Caco-2 (cell line): ENCODE data around the gene ENPP1. TPM values are rescaled to one million over a fixed set of nuclear protein-coding genes. Genes with fewer than 3 reads are reported as not detected.

Experiments
- BruUV-seq: library from RNA; stranded (reverse); fragments of 400-500 nt; replicated peaks from 2 replicates; lab custom pipeline; 2021; lab: Mats Ljungman, UMichigan
- CTCF ChIA-PET: fragments of 300-600 bp; sonication (Branson Sonifier 250); formaldehyde crosslinking; loops from one replicate; lab custom pipeline; 2022; ENCODE audit warnings: antibody characterized with exemption; lab: Charles Lee
- POLR2A ChIA-PET: fragments of 300-600 bp; sonication (Branson Sonifier 250); formaldehyde crosslinking; loops from one replicate; lab custom pipeline; 2022; ENCODE audit warnings: antibody characterized with exemption; lab: Charles Lee
- DNase-seq, 2 experiments: peaks; one replicate each; pipeline versions ENCODE4 v3.0.0 to v3.0.0-alpha.2; 2020 to 2022
- H3K27me3 ChIP-seq: replicated peaks from 2 replicates; pipeline ENCODE4 v1.6.0; 2011; ENCODE audit warnings: low read length; ENCODE audit not compliant: control insufficient read depth, insufficient read depth
- H3K36me3 ChIP-seq: 2 replicates; pipeline ENCODE4 v1.5.1; 2011; ENCODE audit warnings: low read length; ENCODE audit not compliant: control insufficient read depth, insufficient read depth
- H3K4me1 ChIP-seq: fragments of 250-450 bp; sonication (Bioruptor Pico); 2 replicates; pipeline ENCODE4 v1.5.1; 2020; ENCODE audit warnings: mild to moderate bottlenecking
- H3K4me3 ChIP-seq: 2 replicates; pipeline ENCODE4 v1.5.1; 2011; ENCODE audit warnings: low read depth, mild to moderate bottlenecking, control low read depth, low read length
- H3K9me3 ChIP-seq: fragments of 250-450 bp; sonication (Bioruptor Pico); 2 replicates; pipeline ENCODE4 v1.5.1; 2020; ENCODE audit warnings: mild to moderate bottlenecking, moderate library complexity
- H3K27ac Mint-ChIP-seq: one replicate; pipeline ENCODE4 v1.8.0; 2022; ENCODE audit warnings: mixed read lengths; ENCODE audit not compliant: unreplicated experiment
- H3K27me3 Mint-ChIP-seq: one replicate; pipeline ENCODE4 v1.8.0; 2022; ENCODE audit warnings: mixed read lengths; ENCODE audit not compliant: insufficient read depth, unreplicated experiment
- H3K36me3 Mint-ChIP-seq: one replicate; pipeline ENCODE4 v1.8.0; 2022; ENCODE audit warnings: mild to moderate bottlenecking, mixed read lengths; ENCODE audit not compliant: insufficient read depth, unreplicated experiment
- H3K4me1 Mint-ChIP-seq: one replicate; pipeline ENCODE4 v1.8.0; 2022; ENCODE audit warnings: low read depth, mixed read lengths; ENCODE audit not compliant: unreplicated experiment
- H3K4me3 Mint-ChIP-seq: one replicate; pipeline ENCODE4 v1.8.0; 2022; ENCODE audit warnings: mild to moderate bottlenecking, moderate library complexity, mixed read lengths; ENCODE audit not compliant: unreplicated experiment
- H3K9me3 Mint-ChIP-seq: one replicate; pipeline ENCODE4 v1.8.0; 2022; ENCODE audit warnings: mixed read lengths; ENCODE audit not compliant: unreplicated experiment
- CTCF ChIP-seq, 2 experiments: fragments of 200-600 bp in 1 of 2; IDR thresholded peaks; 1 replicate in 1 of 2; 2 replicates in 1 of 2; pipeline versions ENCODE4 v1.5.1 to v1.8.0; 2011 to 2022; ENCODE audit warnings: antibody characterized with exemption in 1 of 2, control low read depth in 1 of 2, inconsistent platforms in 1 of 2, low read depth in 1 of 2, low read length in 1 of 2, mild to moderate bottlenecking in 1 of 2, moderate library complexity in 1 of 2; ENCODE audit not compliant: insufficient read depth in 1 of 2, severe bottlenecking in 1 of 2, unreplicated experiment in 1 of 2
- intact Hi-C: fragments of 100-400 bp; cut with micrococcal nuclease; formaldehyde crosslinking; loops from one replicate; pipeline ENCODE4 v1.10.0; 2022; ENCODE audit not compliant: unreplicated experiment
- total RNA-seq: library from RNA; stranded (reverse); gene quantifications from 2 replicates; pipeline ENCODE4 v1.2.3, GENCODE V29; 2022

ENPP1 gene
- total RNA-seq, 1 experiment from 2014 or later: 4.8 TPM

GRCh38 chr6:131828951-131829350, 21.1 kb downstream of the ENPP1 start:
- Histone ChIP-seq H3K9me3 (no peaks in the 10 kb centered on the region), H3K36me3 (no peaks in the 10 kb centered on the region), H3K4me3 (no peak overlapping the region), H3K27me3 (no peaks in the 10 kb centered on the region), H3K4me1 (no peaks in the 10 kb centered on the region)
- H3K27me3 Mint-ChIP-seq: no peaks in the 10 kb centered on the region
- H3K4me1 Mint-ChIP-seq: no peaks in the 10 kb centered on the region
- POLR2A ChIA-PET: no interaction called here
- no peak overlapping the region for H3K4me3 Mint-ChIP-seq
- no peaks in the 10 kb centered on the region for H3K9me3 Mint-ChIP-seq
- no peak for TF ChIP-seq CTCF (IDR thresholded peaks at IDR 0.05; ENCODE audit: insufficient read depth in 1 of 2, low read depth in 1 of 2, low read length in 1 of 2, severe bottlenecking in 1 of 2, unreplicated experiment in 1 of 2)
- DNase-seq: no peak
- no peak overlapping the region for H3K27ac Mint-ChIP-seq
- no TSS peak for BruUV-seq
- intact Hi-C loops: no loop called here
- no peaks in the 10 kb centered on the region for H3K36me3 Mint-ChIP-seq
- CTCF ChIA-PET: interaction anchor here (0.6 kb wide), 1 partner anchor 121 kb away, joined by 3 read pairs; no protein-coding TSS in a partner anchor

GRCh38 chr6:131831392-131831791, 23.6 kb downstream of the ENPP1 start:
- POLR2A ChIA-PET: no interaction called here
- Histone ChIP-seq H3K9me3 (no peaks in the 10 kb centered on the region), H3K4me1 (no peaks in the 10 kb centered on the region), H3K36me3 (no peaks in the 10 kb centered on the region), H3K4me3 (no peak overlapping the region), H3K27me3 (no peaks in the 10 kb centered on the region)
- no TSS peak for BruUV-seq
- no peaks in the 10 kb centered on the region for H3K27me3 Mint-ChIP-seq
- intact Hi-C loops: no loop called here
- H3K36me3 Mint-ChIP-seq: no peaks in the 10 kb centered on the region
- H3K9me3 Mint-ChIP-seq: no peaks in the 10 kb centered on the region
- no peak for TF ChIP-seq CTCF (IDR thresholded peaks at IDR 0.05; ENCODE audit: insufficient read depth in 1 of 2, low read depth in 1 of 2, low read length in 1 of 2, severe bottlenecking in 1 of 2, unreplicated experiment in 1 of 2)
- no peaks in the 10 kb centered on the region for H3K4me1 Mint-ChIP-seq
- no peak overlapping the region for H3K27ac Mint-ChIP-seq
- CTCF ChIA-PET: no interaction called here
- DNase-seq: no peak
- H3K4me3 Mint-ChIP-seq: no peak overlapping the region

- Mint-ChIP-seq H3K36me3 (no peaks in the 10 kb centered on the region), H3K27me3 (no peaks in the 10 kb centered on the region), H3K4me3 (no peak overlapping the region), H3K27ac (no peak overlapping the region), H3K9me3 (no peaks in the 10 kb centered on the region), H3K4me1 (no peaks in the 10 kb centered on the region)
- Histone ChIP-seq H3K4me3 (no peak overlapping the region), H3K36me3 (no peaks in the 10 kb centered on the region), H3K27me3 (no peaks in the 10 kb centered on the region), H3K4me1 (no peaks in the 10 kb centered on the region), H3K9me3 (no peaks in the 10 kb centered on the region)
- no TSS peak for BruUV-seq
- no peak for TF ChIP-seq CTCF (IDR thresholded peaks at IDR 0.05; ENCODE audit: insufficient read depth in 1 of 2, low read depth in 1 of 2, low read length in 1 of 2, severe bottlenecking in 1 of 2, unreplicated experiment in 1 of 2)
- ChIA-PET CTCF (no interaction called here), POLR2A (no interaction called here)
- intact Hi-C loops: no loop called here
- DNase-seq: no peak
Observed at GRCh38 chr6:131831886-131832285, 24.1 kb downstream of the ENPP1 start.
